H1 (cell line): ENCODE data around the gene KLF9. TPM values are rescaled to one million over a fixed set of nuclear protein-coding genes. Genes with fewer than 3 reads are reported as not detected.

Experiments
- CTCF ChIA-PET: fragments of 300-600 bp; sonication (Branson Sonifier 250); formaldehyde crosslinking; loops from one replicate; lab custom pipeline; 2021; ENCODE audit not compliant: partially characterized antibody; lab: Charles Lee
- POLR2A ChIA-PET: fragments of 300-600 bp; sonication (Branson Sonifier 250); formaldehyde crosslinking; loops from one replicate; lab custom pipeline; 2021; ENCODE audit warnings: inconsistent platforms; ENCODE audit not compliant: partially characterized antibody; lab: Charles Lee
- DNase-seq, 2 experiments: peaks; one replicate each; pipeline versions ENCODE4 v3.0.0 to v3.0.0-alpha.2; 2010 to 2022; ENCODE audit warnings: low spot score in 2 of 2, low read depth in 1 of 2, mixed read lengths in 1 of 2
- FAIRE-seq: peaks from 2 replicates; lab custom pipeline; 2011; peaks lifted over from hg19 to GRCh38; lab: Jason Lieb, UNC
- H2AFZ ChIP-seq: 2 replicates; pipeline ENCODE4 v1.8.1; 2012; ENCODE audit warnings: low read length, inconsistent platforms
- H2AK5ac ChIP-seq: 2 replicates; pipeline ENCODE4 v1.6.1; 2013; ENCODE audit warnings: low read depth, low read length
- H2BK120ac ChIP-seq: replicated peaks from 2 replicates; pipeline ENCODE3; 2013; ENCODE audit warnings: low read depth, low read length, inconsistent platforms
- H2BK12ac ChIP-seq: 2 replicates; pipeline ENCODE4 v1.6.1; 2013; ENCODE audit warnings: low read depth, low read length
- H2BK15ac ChIP-seq: 2 replicates; pipeline ENCODE4 v1.6.1; 2013; ENCODE audit warnings: low read length
- H2BK20ac ChIP-seq: 2 replicates; pipeline ENCODE4 v1.6.1; 2013; ENCODE audit warnings: low read length
- H2BK5ac ChIP-seq: 2 replicates; pipeline ENCODE4 v1.6.1; 2013; ENCODE audit warnings: low read depth, low read length
- H3K14ac ChIP-seq: 2 replicates; pipeline ENCODE4 v1.6.1; 2013; ENCODE audit warnings: inconsistent platforms; ENCODE audit not compliant: insufficient read length
- H3K18ac ChIP-seq: 2 replicates; pipeline ENCODE4 v1.6.1; 2013; ENCODE audit warnings: low read length; ENCODE audit errors: extremely low read depth
- H3K23ac ChIP-seq: 2 replicates; pipeline ENCODE4 v1.6.1; 2013; ENCODE audit warnings: inconsistent platforms; ENCODE audit not compliant: insufficient read length
- H3K23me2 ChIP-seq: 2 replicates; pipeline ENCODE4 v1.6.1; 2013; ENCODE audit warnings: low read depth, low read length
- H3K27ac ChIP-seq: 2 replicates; pipeline ENCODE4 v1.6.1; 2011; ENCODE audit warnings: low read depth, low read length, inconsistent platforms
- H3K27me3 ChIP-seq, 4 experiments: replicated peaks in 1 of 4; 1 replicate in 1 of 4; 2 replicates in 3 of 4; pipeline versions ENCODE4 v1.6.1 to v1.8.1; 2011 to 2013; ENCODE audit warnings: low read length in 3 of 4, mild to moderate bottlenecking in 3 of 4, inconsistent platforms in 2 of 4, mixed read lengths in 2 of 4, moderate library complexity in 1 of 4; ENCODE audit not compliant: control insufficient read depth in 3 of 4, insufficient read depth in 3 of 4; ENCODE audit errors: extremely low read depth in 1 of 4
- H3K36me3 ChIP-seq, 4 experiments: 2 replicates each; pipeline versions ENCODE4 v1.6.1 to v1.8.1; 2011 to 2013; ENCODE audit warnings: mild to moderate bottlenecking in 4 of 4, low read length in 3 of 4, moderate library complexity in 2 of 4, control low read depth in 1 of 4, inconsistent platforms in 1 of 4; ENCODE audit not compliant: insufficient read depth in 4 of 4, control insufficient read depth in 2 of 4
- H3K4ac ChIP-seq: replicated peaks from 2 replicates; pipeline ENCODE3; 2013; ENCODE audit warnings: low read length, low read depth, mixed read lengths, inconsistent platforms; ENCODE audit not compliant: insufficient read length
- H3K4me1 ChIP-seq, 4 experiments: replicated peaks in 1 of 4; 1 replicate in 1 of 4; 2 replicates in 3 of 4; pipeline versions ENCODE4 v1.6.1 to v1.8.1; 2011 to 2013; ENCODE audit warnings: low read length in 3 of 4, inconsistent platforms in 2 of 4, mixed read lengths in 1 of 4; ENCODE audit not compliant: insufficient read depth in 4 of 4, control insufficient read depth in 3 of 4
- H3K4me2 ChIP-seq, 2 experiments: 2 replicates each; pipeline versions ENCODE4 v1.6.1 to v1.8.1; 2011 to 2013; ENCODE audit warnings: low read depth in 2 of 2, low read length in 2 of 2, control low read depth in 1 of 2, inconsistent platforms in 1 of 2, mild to moderate bottlenecking in 1 of 2; ENCODE audit not compliant: insufficient read depth in 1 of 2
- H3K4me3 ChIP-seq, 4 experiments: fragments of 200-600, 300-600 bp in 1 of 4; sonication (generic), shearing (Covaris generic), sonication (Bioruptor Twin) in 1 of 4; 2 replicates each; pipeline versions ENCODE4 v1.5.1 to v1.8.1; 2011 to 2016; ENCODE audit warnings: low read length in 4 of 4, low read depth in 3 of 4, control low read depth in 2 of 4, inconsistent platforms in 2 of 4, mild to moderate bottlenecking in 2 of 4, mixed read lengths in 1 of 4, moderate library complexity in 1 of 4; ENCODE audit not compliant: insufficient read depth in 2 of 4; ENCODE audit errors: extremely low read depth in 1 of 4
- H3K56ac ChIP-seq: replicated peaks from 2 replicates; pipeline ENCODE3; 2013; ENCODE audit warnings: low read depth, mild to moderate bottlenecking, mixed read lengths, low read length, inconsistent platforms; ENCODE audit not compliant: insufficient read length
- H3K79me1 ChIP-seq: 2 replicates; pipeline ENCODE4 v1.6.1; 2013; ENCODE audit warnings: low read depth, low read length, control low read depth
- H3K79me2 ChIP-seq, 2 experiments: 2 replicates each; pipeline versions ENCODE4 v1.6.1 to v1.8.1; 2012 to 2013; ENCODE audit warnings: low read length in 2 of 2, mild to moderate bottlenecking in 2 of 2, inconsistent platforms in 1 of 2; ENCODE audit not compliant: insufficient read depth in 2 of 2, control insufficient read depth in 1 of 2
- H3K9ac ChIP-seq, 4 experiments: replicated peaks in 1 of 4; 1 replicate in 1 of 4; 2 replicates in 3 of 4; pipeline versions ENCODE4 v1.6.1 to v1.8.1; 2011 to 2013; ENCODE audit warnings: low read depth in 3 of 4, low read length in 3 of 4, control low read depth in 2 of 4, mild to moderate bottlenecking in 2 of 4, moderate library complexity in 2 of 4, inconsistent platforms in 1 of 4; ENCODE audit errors: extremely low read depth in 1 of 4
- H3K9me3 ChIP-seq, 2 experiments: 2 replicates each; pipeline versions ENCODE4 v1.6.1 to v1.8.1; 2012 to 2013; ENCODE audit warnings: mild to moderate bottlenecking in 2 of 2, moderate library complexity in 2 of 2, control low read depth in 1 of 2, inconsistent platforms in 1 of 2, low read depth in 1 of 2, low read length in 1 of 2, mixed read lengths in 1 of 2; ENCODE audit not compliant: insufficient read depth in 2 of 2
- H4K20me1 ChIP-seq, 2 experiments: replicated peaks in 1 of 2; 2 replicates each; pipeline versions ENCODE3 to v1.8.1; 2011 to 2013; ENCODE audit warnings: inconsistent platforms in 2 of 2, low read length in 2 of 2, mild to moderate bottlenecking in 1 of 2; ENCODE audit not compliant: insufficient read depth in 2 of 2, control insufficient read depth in 1 of 2
- H4K5ac ChIP-seq: 2 replicates; pipeline ENCODE4 v1.6.1; 2013; ENCODE audit warnings: low read length, low read depth, mixed read lengths, inconsistent platforms; ENCODE audit not compliant: insufficient read length
- H4K8ac ChIP-seq: 2 replicates; pipeline ENCODE4 v1.8.0; 2013; ENCODE audit warnings: mild to moderate bottlenecking, moderate library complexity, low read length, inconsistent platforms; ENCODE audit not compliant: insufficient read depth; ENCODE audit errors: extremely low read depth
- H4K91ac ChIP-seq: replicated peaks from 2 replicates; pipeline ENCODE3; 2013; ENCODE audit warnings: low read length, mixed read lengths, inconsistent platforms; ENCODE audit not compliant: insufficient read length
- FOSL1 ChIP-seq: IDR thresholded peaks from 2 replicates; pipeline ENCODE4 v1.6.1; 2011; ENCODE audit warnings: mild to moderate bottlenecking, low read depth, low read length, moderate library complexity; ENCODE audit not compliant: insufficient read depth
- JUND ChIP-seq: IDR thresholded peaks from 2 replicates; pipeline ENCODE4 v1.6.1; 2011; ENCODE audit warnings: mild to moderate bottlenecking, improper control_type of control experiment, low read length
- KDM1A ChIP-seq: fragments of 200-600, 300-600 bp; sonication (generic); IDR thresholded peaks from 2 replicates; pipeline ENCODE4 v1.7.1; 2016; ENCODE audit warnings: mild to moderate bottlenecking, low read length, borderline replicate concordance
- TEAD4 ChIP-seq: IDR thresholded peaks from 2 replicates; pipeline ENCODE4 v1.6.1; 2012; ENCODE audit warnings: low read depth, low read length, inconsistent platforms, mixed read lengths
- WGBS, 2 experiments: shearing (Covaris generic) in 1 of 2; methylation state at CpG; one replicate each; pipeline versions ENCODE4 v1.1.6 to v1.1.7; 2013 to 2015; ENCODE audit warnings: low lambda C conversion rate in 2 of 2, mixed read lengths in 2 of 2, inconsistent platforms in 1 of 2, low coverage in 1 of 2, missing lambda C conversion rate in 1 of 2; ENCODE audit not compliant: insufficient replicate concordance in 2 of 2, insufficient coverage in 1 of 2, insufficient read length in 1 of 2; ENCODE audit errors: extremely low coverage in 1 of 2, missing lambda C conversion rate in 1 of 2; 5-methylcytosine and 5-hydroxymethylcytosine counted together
- polyA plus RNA-seq, 7 experiments: library from polyadenylated mRNA; depleted of rRNA in 3 of 7; stranded (reverse) in 5 of 7; unstranded in 2 of 7; fragments of >200 nt in 5 of 7; fragments of 200-250 nt in 2 of 7; gene quantifications; 1 replicate in 5 of 7; 2 replicates in 1 of 7; 4 replicates in 1 of 7; pipeline versions ENCODE4 v1.2.1 to v1.2.3, GENCODE V29; 2011 to 2013; ENCODE audit warnings: missing spikeins in 2 of 7, mixed read lengths in 2 of 7
- total RNA-seq: library from RNA; stranded (reverse); fragmentation: NEBNext Ultra II Directional; extraction: Animal tissue kit (Norgen Biotek cat#: 25700); gene quantifications from 2 replicates; pipeline ENCODE4 v1.2.1, GENCODE V29; 2021

The KLF9 gene
- total and polyA plus RNA-seq, 2 of the 8 experiments (the other 6 are each of a cell fraction or from before 2014, with no cell fraction given) = 0.47 to 0.82 TPM

- Histone ChIP-seq H2BK12ac (no peak overlapping the region), H3K79me1 (no peaks in the 10 kb centered on the region), H3K79me2 (no peaks in the 10 kb centered on the region)
Observed at GRCh38 chr9:70389188-70389587, 25.3 kb downstream of the KLF9 start.

More at GRCh38 chr9:70389188-70389587, 25.3 kb downstream of the KLF9 start:
- no peak overlapping the region for H2AK5ac ChIP-seq
- no peaks in the 10 kb centered on the region for H3K27me3 ChIP-seq
- no peak overlapping the region for H4K5ac ChIP-seq
- no peak overlapping the region for H2BK120ac ChIP-seq
- H3K23me2 ChIP-seq = no peaks in the 10 kb centered on the region
- no peak overlapping the region for H3K9ac ChIP-seq
- H2BK5ac ChIP-seq = no peak overlapping the region
- no peak overlapping the region for H3K27ac ChIP-seq
- no peak overlapping the region for H2BK15ac ChIP-seq
- no peak overlapping the region for H4K91ac ChIP-seq
- 87% methylated on average over 3 of the region's 3 CpGs; no CpG with 5 or more reads in 1 of the 2 experiments for WGBS, 2 experiments
- POLR2A ChIA-PET = interaction anchor here (0.7 kb wide), 1 partner anchor 50 kb away, joined by 3 read pairs; no protein-coding TSS in a partner anchor
- H4K8ac ChIP-seq = no peak overlapping the region
- H3K4ac ChIP-seq = no peak overlapping the region
- H3K9me3 ChIP-seq = no peaks in the 10 kb centered on the region
- no peak overlapping the region for H3K56ac ChIP-seq
- no peak overlapping the region for H3K23ac ChIP-seq
- H2AFZ ChIP-seq = no peak overlapping the region
- no peaks in the 10 kb centered on the region for H4K20me1 ChIP-seq
- no peak overlapping the region for H3K4me2 ChIP-seq
- CTCF ChIA-PET = interaction anchor here (1.7 to 3.4 kb wide), 2 partner anchors 12 to 15 kb away, joined by 4 to 18 read pairs; no protein-coding TSS in a partner anchor
- H3K18ac ChIP-seq = no peak overlapping the region
- TF ChIP-seq TEAD4 (no peak), KDM1A (0 out of 2 replicates have a peak, but pooled peaks have one; percentile 26), FOSL1 (no peak), JUND (no peak)
- FAIRE-seq (no peak), DNase-seq (no peak)
- H3K14ac ChIP-seq = no peak overlapping the region
- no peak overlapping the region for H3K4me3 ChIP-seq
- no peaks in the 10 kb centered on the region for H3K36me3 ChIP-seq
- H2BK20ac ChIP-seq = no peak overlapping the region
- peaks cover 0 to 5% (median 0%) of the 10 kb centered on the region in 4 experiments; a peak in 2 of 7 replicates for H3K4me1 ChIP-seq
